Endothelial cell of hepatic sinusoid (primary cell): Measurements from ENCODE around the gene IFI35.

Experiments used
- in situ Hi-C: cut with HindIII; loops from 2 replicates; pipeline ENCODE4 v1.10.0; 2017; ENCODE audit warnings: low sequenced_read_pairs

The IFI35 gene

DNA sequence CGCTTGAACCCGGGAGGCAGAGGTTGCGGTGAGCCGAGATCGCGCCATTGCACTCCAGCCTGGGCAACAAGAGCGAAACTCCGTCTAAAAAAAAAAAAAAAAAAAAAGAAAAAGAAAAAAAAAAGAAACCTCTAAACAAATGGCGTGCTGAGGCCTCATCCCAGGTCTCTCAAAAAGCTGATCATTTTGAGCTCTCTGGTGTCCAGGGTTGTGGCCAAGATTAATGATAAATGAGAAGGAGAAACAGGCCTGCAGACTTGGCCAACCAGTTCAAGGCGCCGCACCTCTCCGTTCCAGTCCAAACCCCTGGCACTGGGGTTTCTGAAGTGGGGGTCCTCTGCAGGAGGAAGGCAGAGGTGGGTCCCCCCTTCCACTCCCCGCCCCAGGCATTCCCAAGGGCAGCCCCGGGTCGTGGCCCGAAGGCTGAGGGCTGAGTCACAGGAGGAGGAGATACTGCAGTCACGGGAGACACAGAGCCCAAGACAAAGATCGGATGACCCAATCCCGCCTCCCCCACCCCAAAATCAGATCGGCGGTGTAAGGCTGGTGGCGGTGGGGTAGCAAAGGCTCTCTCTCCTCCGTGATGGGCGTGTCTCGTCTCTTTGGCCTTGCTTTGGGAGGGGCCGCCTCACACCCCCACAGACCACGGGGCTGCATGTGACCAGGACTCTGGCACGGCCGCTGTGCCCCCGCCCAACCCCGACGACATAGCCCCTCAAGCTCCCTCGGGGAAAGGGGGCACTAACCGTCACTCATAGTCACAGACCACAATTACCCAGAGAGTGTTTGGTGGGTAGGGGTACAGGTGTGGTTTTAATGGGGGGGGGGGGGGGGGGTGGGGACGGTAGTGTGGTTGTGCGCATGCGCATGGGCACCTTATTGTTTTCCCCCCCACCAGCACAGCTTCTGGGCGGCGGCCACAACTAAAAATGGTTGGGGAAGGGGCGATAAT lies 14.5 kb downstream of the IFI35 start:
- in situ Hi-C loops, result no loop called here

DNA sequence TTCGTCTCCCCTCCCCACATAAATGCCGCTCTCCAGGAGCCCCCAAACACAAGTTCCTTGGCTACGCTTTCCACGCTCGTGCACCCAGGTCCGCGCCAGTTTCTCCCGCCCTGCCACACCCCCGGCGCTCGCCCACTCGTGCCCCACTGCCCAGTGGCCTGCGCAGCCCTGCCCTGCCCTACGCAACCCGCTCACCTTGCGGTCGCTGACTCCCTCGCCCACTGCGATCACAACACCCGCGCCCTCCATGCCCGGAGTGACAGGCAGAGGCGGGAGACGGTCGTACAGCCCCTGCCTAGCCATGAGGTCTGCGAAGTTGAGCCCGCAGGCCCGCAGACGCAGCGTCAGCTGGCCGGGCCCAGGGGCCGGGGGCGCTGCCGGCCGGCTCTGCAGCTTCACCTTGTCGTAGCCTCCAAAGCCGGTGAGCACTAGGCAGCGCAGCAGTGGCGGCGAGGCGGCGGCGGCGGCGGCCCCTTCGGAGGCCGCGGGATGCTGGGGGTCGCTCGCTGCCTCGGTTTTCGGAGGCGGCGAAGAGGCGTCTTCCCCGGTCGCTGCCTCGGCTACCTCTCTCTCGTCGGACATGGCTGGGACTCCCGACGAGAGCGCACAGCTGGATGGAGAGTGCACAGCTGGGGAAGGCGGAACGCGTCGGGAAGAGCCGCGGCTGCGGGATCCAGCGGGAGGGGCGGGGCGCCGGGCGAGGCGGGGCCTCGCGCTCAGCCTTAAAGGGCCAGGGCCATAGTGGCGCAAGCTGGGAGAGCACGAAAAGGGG lies 15.3 kb downstream of the IFI35 start, which contains the start of gene VAT1:
VAT1 (minus strand) TSS at position 645 of the 772 bp plus-strand sequence; CDS start at position 582, 63 bp downstream.
- in situ Hi-C loops, result no loop called here

DNA sequence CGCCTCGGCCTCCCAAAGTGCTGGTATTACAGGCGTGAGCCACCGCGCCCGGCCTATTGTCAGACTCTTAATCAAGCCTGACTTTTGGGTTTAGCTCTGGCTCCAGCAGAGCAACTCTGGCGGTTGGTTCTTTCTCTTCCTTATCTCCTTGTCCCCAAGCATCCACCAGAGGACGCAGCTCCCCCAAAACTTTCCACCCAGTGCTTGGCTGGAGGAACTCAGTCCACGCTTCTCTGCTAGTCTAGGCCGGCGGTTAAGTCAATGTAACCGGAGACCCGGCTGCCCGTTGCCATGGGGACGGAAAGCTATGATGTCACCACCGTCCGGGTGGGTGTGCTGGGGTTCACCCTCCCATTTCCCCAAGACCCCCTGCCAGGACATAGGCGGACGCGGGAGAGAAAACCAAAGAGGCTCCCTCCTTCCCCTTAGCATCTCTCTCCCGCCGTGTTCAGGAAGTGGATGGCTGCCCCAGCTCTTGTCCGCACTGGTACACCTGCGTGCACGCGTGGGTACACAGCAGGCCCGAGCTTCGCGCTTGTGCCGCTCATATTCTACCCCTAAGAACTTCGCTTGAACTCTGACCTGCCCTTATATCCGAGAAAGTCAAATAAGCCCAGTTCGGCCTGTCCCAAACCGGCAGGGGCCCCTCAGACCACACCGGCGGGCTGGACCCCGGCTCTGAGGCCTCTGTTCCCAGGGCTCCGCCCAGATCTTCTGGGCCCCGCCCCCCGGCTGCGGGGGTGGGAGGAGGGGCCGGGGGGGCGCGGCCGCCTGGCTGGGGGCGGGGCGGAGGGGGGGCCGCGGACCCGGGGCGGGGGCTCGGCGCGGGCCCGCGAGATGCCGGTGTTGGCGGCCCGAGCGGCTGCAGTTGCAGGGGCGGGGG lies 18.1 kb downstream of the IFI35 start, which contains the start of gene RND2:
RND2 (plus strand) TSS at position 825 of the 883 bp plus-strand sequence. CDS start 117 bp downstream, outside the sequence.
- in situ Hi-C loops, result no loop called here

DNA sequence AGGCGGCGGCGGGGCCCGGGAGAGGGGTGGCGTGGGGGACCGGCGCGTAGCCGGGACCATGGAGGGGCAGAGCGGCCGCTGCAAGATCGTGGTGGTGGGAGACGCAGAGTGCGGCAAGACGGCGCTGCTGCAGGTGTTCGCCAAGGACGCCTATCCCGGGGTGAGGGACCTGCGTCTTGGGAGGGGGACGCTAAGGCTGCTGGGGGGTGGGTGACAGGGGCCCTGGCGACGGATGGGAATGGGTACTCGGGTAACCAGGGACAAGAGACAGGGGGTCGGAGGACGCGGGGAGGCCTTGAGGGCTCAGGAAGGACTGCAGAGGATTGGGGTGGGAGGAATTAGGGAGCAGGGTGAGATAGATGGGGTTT lies 18.7 kb downstream of the IFI35 start:
- in situ Hi-C loops, result no loop called here

DNA sequence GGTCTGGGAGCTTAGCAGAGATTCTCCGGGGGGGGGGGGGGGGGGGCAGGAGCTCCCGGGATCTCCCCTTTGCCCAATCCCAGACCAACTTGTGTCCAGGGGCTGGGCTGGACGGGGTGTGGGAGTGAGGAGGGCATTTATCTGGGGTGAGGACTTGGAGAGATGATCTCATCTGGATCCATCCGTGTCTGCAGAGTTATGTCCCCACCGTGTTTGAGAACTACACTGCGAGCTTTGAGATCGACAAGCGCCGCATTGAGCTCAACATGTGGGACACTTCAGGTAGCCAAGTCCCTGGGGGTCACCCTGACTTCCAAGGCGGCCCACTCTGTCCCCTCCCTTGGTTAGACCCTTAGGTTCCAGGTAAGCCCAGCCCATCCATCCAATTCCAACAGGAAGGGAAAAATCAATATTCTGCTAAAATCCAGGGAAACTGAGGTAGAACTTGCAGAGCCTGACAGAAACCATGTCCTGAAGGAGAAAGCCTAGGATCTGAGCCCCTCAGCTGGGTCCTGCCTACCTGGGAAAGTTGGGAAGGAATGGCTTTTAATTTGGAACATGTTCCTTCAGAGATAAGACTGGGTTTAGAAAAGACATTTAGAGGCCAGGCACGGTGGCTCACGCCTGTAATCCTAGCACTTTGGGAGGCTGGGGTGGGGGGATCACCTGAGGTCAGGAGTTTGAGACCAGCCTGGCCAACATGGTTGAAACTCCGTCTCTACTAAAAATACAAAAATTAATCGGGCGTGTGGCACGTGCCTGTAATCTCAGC lies 19.4 kb downstream of the IFI35 start:
- in situ Hi-C loops, result no loop called here

DNA sequence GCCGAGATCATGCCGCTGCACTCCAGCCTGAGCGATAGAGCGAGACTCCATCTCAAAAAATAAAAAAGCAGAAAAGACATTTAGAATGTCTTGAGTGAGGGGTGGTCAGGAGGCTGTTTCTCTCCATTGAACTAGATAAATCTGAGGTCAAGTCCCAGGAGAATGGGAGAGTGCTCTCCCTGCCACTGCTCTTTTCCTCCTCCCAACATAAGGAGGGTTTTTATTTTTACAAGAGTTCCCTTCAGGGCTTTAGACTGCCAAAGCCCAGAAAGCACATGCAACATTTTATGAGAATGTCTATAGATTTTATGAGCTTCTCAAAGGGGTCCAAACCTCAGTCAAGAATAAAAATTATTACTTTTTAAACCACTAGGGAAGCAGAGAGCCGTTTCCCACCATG lies 20.0 kb downstream of the IFI35 start:
- in situ Hi-C loops, result no loop called here

DNA sequence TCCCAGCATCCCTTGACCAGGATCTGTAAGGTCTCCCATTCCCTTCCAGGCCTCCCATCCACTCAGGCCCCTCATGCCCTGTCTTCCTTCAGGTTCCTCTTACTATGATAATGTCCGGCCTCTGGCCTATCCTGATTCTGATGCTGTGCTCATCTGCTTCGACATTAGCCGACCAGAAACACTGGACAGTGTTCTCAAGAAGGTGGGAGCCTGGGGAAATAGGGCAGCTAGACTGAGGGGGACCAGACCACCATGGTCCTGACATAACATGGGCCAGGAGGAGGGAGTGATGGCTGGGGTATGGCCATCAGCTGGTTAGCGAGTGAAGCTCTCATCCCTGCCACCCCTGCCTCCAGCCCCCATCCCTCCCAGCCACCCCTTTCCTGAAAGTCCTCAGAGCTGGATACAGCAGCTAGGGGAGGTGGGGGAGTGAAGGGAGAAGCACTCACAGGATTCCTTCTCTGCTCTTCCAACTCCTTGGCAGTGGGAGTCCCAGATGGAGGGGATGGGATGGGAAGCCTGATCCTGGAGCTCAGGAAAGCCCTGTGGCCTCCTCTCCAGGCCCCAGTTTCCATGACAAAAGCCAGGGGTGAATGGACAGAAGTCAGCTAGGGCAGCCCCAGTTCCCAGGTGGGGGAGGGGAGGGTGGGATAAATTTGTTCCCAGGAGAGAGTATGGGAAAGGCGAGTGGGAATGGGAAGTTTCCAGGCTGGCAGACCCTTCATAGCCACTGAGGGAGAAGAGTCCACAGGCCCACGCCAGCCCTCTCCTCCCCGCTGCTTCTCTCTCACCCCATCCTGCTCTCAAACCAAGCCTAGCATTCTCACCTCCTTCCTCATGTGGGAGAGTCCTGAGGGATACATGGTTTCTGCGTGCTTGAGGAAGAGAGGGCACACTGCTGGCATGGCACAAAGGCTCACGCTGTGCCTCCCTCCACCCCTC lies 20.8 kb downstream of the IFI35 start:
- in situ Hi-C loops, result no loop called here

DNA sequence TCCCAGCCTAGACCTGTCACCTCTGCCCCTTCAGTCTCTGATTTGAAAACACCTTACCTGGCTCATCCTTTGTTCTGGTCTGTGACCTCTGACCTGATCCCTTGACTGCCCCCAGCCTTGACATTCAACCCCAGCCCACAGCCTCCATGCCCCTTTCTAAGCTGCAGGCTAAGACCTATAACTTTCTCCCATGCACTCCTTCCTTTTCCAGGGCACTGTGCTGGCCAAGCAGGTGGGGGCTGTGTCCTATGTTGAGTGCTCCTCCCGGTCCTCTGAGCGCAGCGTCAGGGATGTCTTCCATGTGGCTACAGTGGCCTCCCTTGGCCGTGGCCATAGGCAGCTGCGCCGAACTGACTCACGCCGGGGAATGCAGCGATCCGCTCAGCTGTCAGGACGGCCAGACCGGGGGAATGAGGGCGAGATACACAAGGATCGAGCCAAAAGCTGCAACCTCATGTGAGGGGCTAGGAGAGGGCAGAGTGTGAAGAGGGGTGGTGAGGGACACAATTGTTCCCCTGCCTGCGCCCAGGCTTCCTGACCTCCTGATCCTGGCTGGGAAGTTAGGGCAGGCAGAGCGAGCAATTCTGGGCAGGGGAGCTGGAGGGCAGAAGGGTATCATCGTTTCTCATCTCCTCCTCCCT lies 21.8 kb downstream of the IFI35 start:
- in situ Hi-C loops, result no loop called here

DNA sequence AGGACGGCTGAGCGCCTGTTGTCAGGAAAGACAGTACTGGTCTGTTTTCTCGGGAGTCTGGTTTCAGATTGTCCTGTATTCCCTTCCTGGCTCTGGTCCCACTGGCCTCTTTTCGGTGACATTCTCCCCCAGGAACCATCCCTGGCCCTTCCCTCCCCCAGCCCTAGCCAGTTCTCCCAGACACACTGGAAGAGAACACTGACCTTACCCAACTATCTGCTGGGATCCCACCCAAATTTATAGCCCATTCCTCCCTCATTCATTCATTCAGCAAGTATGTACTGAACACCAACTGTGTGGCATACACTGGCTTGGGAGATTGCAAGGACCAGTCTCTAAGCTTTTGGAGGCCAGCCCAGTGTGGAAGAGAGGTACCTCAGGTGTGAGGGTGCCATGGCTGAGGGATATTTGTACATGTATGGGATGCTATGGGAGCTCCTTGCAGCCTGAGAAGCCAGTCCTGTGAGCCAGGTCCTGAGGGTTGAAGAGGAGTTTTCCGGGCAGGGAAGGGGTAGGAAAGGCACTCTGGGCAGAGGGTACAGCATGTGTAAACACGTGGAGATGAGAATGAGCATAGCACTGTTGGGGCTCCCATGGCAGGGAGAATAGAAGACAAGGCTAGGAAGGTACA lies 23.7 kb downstream of the IFI35 start:
- in situ Hi-C loops, result loop anchor here (5.0 kb wide), 2 partner anchors 57 to 87 kb away; no protein-coding TSS in a partner anchor

DNA sequence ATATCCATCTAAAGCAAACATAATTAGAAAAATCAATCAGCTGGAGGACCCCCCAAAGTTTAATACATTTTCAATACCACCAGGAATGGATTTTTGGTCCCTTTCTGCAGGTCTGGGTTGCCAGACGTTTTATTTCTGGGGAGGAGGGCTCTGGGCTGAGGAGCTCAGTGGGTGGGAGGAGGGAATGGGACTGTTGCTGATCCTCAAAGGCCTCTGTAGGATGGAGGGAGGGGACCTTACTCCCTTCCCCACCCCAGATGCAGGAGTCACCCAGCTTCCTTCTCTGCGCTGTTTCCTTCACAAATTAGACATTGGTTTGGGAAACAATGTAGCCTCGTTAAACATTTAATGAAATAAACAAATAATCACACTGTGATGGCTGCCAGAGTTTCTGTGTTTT lies 25.1 kb downstream of the IFI35 start:
- in situ Hi-C loops, result loop anchor here (5.0 kb wide), 2 partner anchors 56 to 86 kb away; no protein-coding TSS in a partner anchor

DNA sequence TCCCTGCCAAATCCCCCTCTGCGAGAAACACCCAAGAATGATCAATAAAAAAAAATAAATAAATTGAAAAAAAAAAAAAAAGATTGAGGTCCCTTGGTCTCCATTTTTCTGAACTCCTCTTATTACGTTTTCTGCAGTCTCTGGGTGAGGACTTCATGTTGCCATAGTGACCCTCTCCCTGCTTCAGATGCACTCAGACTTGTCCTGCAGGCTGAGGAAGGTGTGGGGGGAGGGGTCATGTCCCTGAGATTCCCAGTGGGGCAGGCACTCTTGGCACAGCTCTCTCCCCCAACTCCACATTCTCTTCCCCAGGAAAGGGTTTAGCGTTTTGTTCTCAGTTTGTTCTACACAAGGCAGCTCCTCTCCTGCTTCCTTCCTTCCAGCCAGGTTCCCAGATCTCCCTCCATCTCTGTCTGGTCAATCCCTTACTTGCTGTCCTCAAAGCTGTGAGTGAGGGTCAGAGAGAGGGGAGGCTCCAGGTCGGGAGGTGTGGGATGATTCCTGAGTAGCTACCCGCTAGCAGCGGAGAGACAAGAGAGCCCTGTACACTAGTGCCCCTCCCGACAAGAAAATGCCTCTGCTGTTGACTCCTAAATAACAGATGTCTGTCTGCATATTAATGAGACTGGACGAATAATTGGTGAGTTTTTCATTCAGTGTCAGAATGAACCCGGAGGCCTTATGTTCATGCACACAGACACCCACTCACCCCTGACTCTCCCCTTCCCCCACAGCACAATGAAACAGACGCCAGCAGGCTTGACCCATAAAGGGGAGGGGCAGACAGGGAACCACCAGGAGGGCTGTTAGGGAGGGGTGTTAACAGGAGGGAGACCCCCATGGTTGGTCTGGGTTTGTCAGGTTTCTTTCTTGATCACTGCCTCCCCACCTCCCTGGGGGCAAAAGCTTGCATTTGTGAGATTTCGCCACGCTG lies 27.6 kb downstream of the IFI35 start:
- in situ Hi-C loops, result loop anchor here (5.0 kb wide), 2 partner anchors 53 to 83 kb away; no protein-coding TSS in a partner anchor

DNA sequence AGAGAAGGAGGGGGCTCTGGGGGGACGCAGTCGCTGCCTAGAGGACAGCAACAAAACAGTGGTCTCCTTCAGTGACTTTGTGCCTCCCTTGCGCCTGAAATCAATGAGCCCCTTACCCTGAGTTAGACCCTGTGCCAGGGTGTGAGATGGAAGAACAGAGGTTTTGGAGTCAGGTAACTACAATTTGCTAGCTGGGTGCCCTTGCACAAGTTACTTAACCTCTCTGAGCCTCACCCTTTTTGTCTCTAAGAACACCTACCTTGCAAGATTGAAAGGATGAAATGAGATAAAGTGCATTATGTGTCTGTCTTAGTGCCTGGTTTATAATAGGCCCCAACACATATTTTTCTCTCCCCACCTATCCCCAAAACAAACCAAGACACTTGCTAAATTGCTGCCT lies 28.3 kb downstream of the IFI35 start:
- in situ Hi-C loops, result loop anchor here (5.0 kb wide), 2 partner anchors 52 to 82 kb away; no protein-coding TSS in a partner anchor

DNA sequence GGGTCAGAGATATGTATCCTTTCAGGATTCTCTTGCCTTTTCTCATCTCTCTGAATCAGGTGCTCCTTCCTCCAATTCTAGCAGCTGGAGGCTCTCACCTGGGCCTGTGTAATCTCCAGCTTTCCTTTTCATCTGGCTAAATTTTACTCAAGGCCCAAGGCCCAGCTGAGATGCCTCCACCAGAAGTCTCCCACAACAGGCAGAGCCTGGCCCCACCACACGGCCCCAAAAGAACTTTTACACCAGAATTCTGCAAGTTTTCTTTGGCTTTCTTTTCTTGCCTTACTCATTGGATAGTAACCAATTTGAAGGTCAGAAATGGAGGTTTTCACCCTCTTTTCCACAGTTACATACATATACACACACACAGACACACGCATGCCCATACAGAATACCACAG lies 33.1 kb downstream of the IFI35 start:
- in situ Hi-C loops, result no loop called here

DNA sequence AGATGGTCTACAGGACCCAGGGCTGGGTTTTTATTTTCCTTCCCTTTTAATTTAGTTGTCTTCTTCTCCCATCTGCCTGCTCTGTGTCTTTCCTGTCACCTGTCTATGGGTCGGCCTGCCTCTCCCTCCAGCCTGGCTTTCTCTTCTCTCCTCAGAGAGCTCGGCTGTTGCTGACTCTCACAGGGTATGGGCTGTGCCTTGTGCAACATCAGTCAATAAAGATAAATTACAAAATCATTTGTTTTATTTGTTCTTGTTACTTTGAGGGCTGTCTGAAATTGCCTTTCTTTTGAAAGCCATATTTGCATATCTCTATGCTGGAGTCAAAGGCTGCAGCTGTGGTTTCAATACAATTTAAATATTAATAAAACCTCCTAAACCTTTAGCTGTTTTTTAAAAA lies 34.1 kb downstream of the IFI35 start:
- in situ Hi-C loops, result no loop called here

DNA sequence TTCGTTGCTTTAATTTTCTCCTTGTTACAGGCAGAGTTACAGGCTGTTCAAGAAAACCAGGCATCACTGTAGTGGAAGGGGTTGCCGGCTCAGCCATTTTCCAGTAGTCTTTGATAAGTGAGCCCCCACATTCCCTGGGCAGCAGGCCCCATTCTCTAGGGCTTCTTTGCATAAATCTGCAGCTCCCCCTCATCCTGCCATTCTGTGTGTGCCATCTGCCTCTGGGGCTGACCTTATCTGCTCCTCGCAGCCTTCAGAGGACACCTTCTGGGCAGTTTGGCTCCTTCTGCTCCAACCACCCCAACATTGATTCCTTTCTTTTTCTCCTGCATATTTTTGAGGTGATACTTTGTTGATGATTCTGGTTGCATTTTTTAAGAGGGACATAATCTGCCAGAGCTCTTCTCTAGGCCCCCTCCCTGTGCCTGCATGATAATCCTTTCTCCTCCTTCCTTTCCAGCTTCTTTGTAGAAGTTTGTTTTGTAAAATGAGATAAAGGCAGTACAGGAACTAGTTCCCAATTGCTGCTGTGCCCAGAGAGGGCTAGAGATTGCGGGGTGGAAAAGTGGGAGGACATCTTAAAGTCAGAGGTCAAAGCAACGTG lies 35.5 kb downstream of the IFI35 start:
- in situ Hi-C loops, result no loop called here

DNA sequence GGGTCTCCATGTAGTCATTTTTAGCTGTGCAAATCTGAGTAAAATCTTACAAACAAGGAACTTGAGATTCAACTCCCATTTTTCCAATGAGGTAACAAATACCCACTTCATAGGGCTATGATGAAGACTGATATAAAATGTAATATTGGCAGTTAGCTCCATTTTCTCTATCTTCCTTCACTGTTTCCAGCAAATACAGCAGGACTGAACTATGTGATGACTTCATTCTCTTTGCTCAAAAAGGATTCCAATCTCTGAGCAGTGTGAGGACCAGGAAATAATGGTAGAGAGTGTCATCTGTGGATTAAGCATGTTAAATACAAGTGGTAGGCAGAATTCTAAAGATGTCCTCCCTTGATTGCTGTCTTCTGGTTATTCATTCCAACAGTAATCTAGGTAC lies 36.7 kb downstream of the IFI35 start:
- in situ Hi-C loops, result no loop called here
